GM18520 (cell line): ENCODE measurements around the gene MCCC1.
A peak's percentile ranks its signal among the peaks of the same experiment; 100 is the strongest.
"Not testable (repeated sequence)": the region's sequence is repeated elsewhere in the genome, so short reads cannot be mapped to it uniquely, and the experiment has no call there.

Experiments
- ATAC-seq: cut with Tn5 transposase; IDR thresholded peaks from one replicate; pipeline ENCODE4 v1.9.1; 2021; ENCODE audit not compliant: unreplicated experiment

MCCC1 gene

DNA sequence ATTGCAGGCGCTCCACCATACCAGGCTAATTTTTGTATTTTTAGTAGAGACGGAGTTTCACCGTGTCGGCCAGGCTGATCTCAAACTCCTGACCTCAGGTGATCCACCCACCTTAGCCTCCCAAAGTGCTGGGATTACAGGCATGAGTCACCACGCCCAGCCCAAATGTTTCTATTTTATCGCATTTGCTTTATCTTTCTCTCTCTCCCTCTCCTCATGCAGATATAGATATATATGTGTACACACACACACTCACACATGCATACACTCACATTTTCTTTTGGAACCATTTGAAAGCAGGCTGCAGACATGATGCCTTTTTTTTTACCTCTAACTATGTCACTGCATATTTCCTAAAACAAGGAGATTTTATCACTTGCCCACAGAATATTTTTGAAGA, 7.3 kb upstream of the MCCC1 start:
- ATAC-seq: no peak

DNA sequence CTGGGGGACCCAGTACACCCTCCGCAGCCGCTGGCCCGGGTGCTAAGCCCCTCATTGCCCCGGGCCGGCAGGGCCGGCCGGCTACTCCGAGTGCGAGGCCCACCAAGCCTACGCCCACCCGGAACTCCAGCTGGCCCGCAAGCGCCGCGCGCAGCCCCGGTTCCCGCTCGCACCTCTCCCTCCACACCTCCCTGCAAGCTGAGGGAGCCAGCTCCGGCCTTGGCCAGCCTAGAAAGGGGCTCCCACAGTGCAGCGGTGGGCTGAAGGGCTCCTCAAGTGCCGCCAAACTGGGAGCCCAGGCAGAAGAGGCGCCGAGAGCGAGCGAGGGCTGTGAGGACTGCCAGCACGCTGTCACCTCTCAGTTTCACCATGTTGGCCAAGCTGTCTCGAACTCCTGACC, 4.7 kb upstream of the MCCC1 start:
- ATAC-seq: not testable (repeated sequence)

DNA sequence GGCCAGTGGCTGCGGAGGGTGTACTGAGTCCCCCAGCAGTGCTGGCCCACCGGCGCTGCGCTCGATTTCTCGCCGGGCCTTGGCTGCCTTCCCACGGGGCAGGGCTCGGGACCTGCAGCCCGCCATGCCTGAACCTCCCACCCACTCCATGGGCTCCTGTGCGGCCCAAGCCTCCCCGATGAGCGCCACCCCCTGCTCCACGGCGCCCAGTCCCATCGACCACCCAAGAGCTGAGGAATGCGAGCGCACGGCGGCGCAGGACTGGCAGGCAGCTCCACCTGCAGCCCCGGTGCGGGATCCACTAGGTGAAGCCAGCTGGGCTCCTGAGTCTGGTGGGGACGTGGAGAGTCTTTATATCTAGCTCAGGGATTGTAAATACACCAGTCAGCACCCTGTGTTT, 1.7 kb upstream of the MCCC1 start:
- ATAC-seq: not testable (repeated sequence)

DNA sequence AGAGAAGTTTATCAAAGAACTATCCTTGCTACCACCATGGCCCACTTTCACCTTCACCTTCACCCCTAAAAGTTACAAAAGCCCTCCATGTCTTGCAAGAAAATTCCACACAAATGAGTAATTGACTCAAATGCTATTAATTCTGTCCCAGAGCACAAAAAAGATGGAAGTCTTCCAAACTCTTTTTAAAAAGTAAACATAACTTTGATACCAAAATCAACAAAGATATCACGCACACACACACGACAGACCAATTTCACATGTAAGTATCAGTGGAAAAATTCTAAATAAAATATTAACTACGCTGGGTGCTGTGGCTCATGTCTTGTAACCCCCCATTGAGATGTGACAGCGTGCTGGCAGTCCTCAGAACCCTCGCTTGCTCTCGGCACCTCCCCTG, 1.1 kb upstream of the MCCC1 start:
- no peak for ATAC-seq

DNA sequence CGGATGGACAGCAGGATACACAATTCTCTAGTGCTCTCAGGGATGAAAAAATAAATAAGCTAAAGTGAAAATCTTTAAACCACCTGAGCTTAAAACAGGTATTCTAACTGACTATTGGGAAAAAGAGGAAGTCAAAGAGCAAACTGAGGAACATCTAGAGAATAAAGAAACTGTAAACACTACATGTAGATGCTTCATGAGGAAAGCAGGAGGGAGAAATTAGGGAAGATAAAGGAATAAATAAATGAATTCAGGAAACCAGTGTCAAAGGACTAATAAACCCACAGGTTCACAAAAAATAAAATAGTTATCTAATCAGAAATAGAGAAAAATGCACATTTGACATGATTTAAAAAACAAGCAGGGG, 525 bp upstream of the MCCC1 start:
- no peak for ATAC-seq

DNA sequence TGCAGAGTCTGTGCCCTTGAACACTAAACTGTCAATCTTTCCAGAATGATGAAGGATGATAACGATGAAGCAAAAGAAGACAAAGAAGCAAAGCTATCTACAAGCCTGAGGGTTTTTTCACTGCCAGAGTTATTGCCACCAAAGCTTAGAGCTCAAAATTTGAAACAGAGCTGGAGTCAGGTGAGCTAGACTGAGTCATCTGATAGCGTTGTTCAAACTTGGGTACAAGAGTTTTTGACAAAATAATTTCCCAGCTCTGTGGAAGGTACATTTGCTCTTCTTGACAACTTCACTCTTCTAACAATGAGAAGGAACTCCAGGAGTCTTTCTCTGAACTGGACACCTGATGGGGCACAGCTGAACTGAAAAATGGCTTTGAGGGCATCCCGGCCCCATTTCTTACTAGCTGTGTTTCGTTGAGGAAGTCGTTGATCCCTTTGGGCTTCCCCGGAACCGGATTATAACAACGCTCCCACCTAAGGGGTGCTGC, 715 bp downstream of the MCCC1 start:
- ATAC-seq: peak; percentile 10

DNA sequence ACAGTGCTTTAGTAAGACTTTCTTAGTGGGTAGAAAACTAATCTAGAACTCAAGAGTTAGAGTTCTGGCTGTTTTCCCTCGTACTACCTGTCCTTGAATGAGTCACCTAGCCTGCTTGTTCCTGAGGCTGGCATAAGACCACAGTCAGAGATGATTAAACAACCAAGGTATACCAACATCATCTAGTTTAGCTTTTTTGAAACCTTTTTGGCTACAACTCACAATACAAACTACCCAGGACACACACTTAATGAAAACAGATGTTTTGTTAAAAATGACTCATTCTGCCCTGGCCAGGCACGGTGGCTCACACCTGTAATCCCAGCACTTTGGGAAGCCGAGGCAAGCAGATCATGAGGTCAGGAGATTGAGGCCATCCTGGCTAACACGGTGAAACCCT, 4.6 kb downstream of the MCCC1 start:
- no peak for ATAC-seq

DNA sequence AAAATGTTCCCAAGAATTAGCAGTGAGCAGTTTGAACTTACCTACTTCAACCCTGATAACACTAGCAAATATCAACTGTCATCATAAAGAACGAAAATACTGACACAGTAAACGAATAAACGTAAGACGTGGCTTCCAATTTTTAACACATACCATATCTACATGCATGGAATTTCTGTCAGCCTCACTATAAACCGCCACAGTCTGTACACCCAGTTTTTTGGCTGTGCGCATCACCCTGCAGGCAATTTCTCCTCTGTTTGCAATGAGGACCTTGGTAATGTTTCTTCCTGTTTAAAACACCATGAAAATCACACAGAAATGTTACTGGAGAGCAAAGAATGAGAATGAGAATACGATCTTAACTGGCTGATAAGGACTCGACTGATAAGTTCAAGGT, 7.0 kb downstream of the MCCC1 start:
- no peak for ATAC-seq

DNA sequence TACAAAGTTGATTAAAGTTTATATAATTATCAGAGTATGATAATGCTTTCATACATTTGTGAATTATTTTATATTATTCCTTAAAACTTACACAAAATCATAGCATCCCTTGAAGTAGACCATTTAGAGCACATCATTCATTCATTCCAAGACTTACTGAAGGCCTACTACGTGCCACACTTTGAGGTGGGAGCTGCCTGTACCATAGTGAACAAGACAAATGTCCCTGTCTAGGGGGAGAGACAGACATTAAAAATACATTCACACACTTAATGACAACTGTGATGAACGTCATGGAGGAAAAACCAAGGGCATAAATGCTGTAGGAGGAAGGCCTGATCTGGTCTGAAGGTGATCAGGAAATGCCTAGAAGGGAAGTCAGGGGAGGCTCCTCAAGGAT, 12.1 kb downstream of the MCCC1 start:
- no peak for ATAC-seq

DNA sequence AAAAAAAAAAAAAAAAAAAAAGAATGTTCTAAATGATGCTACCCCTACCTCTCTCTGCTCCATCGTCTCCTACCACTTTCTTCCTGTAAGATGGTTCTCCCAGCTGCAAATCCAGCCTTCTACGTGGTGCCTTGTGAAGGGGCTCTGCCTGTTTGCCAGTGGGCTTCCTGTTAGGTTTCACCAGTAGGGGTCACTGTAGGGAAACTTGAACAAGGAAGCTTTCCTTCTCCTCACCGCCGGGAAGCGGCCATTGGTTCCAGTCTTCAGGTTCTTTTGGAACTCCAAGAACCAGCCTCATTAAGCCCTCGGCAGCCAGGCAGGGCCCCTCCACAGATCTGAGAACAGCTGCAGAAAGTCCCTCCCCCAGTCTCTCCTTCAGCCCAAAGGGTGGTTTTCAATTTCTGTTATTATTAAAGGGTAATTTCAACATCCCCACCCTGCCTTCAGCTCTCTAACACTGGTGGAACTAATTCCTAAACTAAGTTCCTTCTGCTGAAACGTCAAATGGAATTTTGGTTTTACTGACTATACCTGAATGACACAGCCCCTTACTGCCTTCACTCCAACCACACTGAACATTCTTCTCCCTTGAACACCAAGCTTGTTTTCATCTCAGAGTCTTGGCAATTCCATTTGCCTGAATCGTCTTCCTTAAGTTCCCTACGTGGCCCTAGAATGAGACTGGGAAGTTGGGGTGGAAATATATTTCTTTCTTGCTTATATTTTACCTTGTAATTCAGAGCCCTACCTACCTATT, 13.5 kb downstream of the MCCC1 start:
- no peak for ATAC-seq

DNA sequence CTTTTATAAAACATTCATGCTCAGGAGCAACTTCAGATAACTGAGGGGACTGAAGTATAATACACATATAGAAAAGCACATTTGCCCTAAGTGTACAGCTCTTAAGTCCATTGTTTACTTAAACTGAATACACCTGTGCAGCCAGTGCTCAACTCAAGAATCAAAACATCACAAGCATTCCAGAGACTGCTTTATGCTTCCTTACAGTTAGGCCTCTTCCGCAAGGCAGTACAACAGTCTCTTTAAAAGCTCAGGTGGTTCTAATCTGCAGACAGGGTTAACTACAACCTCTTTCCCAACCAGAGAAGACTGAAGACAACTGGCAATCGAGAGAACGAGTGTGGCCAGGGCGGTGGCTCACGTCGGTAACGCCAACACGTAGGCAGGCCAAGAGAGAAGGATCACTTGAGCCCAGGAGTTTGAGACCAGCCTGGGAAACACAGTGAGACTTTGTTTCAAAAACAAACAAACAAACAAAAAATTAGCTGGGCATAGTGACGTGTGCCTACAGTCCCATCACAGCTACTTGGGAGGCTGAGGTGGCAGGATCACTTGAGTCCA, 16.9 kb downstream of the MCCC1 start:
- ATAC-seq: no peak

DNA sequence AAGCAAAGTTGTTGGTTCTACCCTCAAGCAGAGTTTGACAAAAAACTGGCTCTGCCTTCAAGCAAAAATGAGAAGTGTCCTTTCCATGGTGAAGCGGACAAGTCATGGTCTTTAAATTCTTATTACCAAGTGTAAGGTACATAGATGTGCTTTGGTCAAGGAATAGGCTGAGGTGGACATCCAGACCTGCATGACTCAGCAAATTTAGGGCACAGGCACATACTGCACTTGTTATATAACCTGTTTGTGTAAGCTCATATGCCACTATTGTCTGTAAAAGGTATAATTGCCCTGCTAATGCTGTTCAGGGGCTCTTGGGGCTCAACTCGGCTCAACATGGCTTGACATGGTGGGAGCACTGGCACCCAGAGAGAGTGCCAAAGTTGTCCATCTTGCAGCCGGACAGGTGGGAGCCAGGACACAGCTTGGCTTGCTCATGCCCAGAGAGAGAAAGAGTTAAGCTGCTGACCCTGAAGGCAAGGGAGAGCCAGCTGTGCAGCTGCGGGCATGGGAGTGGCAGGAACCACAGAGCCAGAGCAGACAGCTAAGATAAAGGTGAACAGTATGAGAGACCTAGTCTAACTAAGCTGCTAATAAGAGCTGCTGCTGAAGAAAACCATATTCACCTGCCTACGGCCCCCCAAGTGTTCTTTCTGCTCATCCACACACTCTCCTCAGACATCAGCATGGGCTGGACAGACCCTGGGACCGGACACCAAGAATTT, 17.7 kb downstream of the MCCC1 start:
- no peak for ATAC-seq

DNA sequence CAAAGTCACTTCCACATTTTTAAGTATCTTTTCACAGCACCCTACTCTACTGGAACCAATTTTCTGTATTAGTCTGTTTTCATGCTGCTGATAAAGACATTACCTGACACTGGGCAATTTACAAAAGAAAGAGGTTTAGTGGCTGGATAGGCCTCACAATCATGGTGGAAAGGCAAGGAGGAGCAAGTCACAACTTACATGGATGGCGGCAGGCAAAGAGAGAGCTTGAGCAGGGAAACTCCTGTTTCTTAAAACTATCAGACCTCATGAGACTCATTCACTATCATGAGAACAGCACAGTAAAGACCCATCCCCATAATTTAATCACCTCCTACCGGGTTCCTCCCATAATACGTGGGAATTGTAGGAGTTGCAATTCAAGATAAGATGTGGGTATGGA, 18.7 kb downstream of the MCCC1 start:
- ATAC-seq: no peak

DNA sequence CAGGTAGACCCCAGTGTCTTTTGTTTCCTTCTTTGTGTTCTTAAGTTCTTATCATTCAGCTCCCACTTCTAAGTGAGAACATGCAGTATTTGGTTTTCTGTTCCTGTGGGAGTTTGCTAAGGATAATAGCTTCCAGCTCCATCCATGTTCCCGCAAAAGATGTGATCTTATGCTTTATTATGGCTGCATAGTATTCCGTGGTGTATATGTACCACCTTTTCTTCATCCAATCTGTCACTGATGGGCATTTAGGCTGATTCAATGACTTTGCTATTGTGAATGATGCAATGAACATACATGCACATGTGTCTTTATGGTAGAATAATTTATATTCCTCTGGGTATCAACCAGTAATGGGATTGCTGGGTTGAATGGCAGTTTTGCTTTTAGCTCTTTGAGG, 24.4 kb downstream of the MCCC1 start:
- ATAC-seq: no peak

DNA sequence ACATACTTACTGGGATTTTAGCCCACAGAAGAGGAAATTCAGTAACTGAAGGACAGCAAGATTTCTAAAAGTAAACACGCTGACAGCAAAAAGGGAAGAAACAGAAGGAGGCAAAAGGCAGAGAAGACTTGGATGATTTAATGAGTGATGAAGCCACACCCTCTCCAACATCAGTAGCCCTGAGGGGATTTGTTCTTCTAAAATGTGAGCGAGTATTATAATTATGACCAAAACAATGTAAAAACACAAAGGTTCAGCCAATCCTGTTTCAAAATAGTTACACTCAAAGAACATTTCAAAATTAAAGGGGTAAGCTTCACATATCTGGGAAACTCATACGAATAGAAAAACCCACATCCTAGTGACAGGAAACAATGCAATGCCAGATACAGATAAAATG, 25.0 kb downstream of the MCCC1 start:
- no peak for ATAC-seq

DNA sequence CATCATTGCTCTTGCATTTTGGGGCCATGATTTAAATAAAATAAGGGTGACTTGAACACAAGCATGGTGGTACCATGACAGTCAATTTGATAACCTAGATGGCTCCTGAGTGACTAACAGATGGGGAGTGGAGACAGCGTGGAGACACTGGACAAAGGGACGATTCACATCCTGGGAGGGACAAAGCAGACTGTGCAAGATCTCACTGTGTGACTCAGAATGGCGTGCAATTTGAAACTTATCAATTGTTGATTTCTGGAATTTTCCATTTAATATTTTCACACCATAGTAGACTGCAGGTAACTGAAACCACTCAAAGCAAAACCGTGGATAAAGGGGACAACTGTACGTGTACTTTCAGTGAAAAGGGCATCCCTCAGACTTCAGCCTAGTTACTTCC, 25.5 kb downstream of the MCCC1 start:
- no peak for ATAC-seq

DNA sequence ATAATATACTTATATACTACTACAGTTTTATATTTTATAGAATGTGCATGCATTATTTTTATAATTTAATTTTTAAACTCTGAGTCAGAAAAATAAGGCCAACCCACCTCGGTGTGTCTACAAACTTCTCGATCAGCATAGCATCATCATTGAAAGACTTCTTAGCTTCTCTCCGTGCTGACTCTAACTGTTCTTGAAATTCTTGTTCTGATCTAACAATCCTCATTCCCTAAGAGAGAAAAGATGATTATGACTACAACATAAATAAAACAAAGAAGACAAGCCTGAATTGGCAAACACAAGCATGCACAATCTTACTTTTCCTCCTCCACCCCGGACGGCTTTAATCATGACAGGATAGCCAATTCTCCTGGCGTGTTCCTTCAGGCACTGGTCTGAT, 28.4 kb downstream of the MCCC1 start:
- no peak for ATAC-seq

DNA sequence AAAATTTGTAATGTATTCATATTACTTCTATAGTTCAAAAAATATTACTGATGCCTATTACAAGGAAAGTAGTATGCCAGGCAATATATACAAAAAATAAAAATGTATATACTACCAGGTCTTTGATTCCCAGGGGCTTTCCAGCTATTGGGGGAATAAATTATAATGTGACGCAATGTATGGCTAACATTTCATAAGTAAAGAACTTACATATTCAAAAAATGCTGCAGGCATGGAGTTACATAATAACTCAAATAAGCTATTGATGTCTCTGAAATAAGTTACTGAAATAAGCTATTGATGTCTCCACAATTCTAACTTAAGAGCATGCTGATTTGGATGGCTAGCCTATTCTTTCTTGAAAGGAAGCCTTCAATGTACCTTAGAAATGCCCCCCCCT, 30.2 kb downstream of the MCCC1 start:
- no peak for ATAC-seq

DNA sequence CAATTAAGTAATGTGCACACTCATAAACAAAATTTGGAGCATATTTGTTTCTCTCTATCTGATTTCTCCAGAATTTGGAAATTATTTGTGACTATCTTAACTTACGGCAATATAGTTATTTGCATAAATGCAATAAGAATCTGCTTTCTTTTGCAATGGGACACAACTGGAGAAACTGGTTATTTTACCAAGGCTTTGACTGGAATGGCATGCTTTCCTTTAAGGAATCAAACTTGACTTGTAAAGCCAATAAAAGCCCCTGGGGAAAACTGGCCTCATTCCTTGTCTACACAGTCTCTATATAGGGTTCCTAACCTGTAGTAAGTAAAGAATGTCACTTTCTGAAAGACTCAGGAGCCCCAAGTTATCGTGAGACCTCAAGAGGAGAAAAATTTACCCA, 32.4 kb downstream of the MCCC1 start:
- not testable (repeated sequence) for ATAC-seq

DNA sequence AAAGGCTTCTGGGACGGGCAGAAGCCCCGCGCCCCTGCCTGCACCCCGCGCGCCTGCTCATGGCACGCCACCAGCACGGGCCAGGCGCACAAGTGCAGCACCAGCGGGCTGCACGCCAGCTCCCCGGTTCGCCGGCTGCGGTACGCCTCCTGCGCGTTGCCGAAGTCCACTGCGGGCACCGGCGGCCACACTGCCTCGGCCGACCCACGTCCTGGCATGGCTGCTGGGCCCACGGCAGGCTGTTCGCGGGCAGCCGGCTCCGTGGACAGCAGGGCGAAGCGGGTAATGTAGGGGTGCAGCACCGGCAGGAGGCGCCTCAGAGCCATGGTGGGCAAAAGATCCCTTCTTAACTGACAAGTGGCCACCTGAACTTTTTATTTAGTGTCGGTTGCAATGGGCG, 34.8 kb downstream of the MCCC1 start:
- ATAC-seq: no peak

DNA sequence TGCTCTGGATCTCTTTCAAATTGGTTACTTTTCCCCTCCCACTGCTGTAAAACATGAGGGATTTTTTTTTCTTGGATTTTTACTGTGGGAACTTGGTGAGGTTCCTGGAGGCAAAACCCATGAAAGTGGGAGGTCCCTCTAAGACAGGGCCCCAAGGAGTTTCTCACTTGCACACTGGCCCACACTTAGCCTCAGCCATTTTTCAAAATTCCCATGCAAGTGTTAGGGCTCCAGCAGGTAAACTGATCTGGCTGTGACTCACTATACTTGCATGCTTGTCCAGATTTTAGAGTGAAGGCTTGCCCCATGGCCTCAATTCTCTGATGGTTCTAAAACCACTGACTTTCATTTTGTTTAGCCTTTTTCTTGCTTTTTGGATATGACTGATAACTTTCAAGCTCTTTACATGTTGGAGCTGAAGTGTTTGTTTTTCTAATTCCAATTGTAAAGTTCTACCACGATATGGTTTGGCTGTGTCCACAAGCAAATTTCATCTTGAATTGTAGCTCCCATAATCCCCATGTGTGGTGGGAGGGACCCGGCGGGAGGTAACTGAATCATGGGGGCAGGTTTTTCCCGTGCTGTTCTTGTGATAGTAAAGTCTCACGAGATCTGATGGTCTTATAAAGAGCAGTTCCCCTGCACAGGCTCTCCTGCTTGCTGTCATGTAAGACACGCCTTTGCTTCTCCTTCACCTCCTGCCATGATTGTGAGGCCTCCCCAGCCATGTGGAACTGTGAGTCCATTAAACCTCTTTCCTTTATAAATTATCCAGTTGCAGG, 37.7 kb downstream of the MCCC1 start:
- ATAC-seq: no peak

DNA sequence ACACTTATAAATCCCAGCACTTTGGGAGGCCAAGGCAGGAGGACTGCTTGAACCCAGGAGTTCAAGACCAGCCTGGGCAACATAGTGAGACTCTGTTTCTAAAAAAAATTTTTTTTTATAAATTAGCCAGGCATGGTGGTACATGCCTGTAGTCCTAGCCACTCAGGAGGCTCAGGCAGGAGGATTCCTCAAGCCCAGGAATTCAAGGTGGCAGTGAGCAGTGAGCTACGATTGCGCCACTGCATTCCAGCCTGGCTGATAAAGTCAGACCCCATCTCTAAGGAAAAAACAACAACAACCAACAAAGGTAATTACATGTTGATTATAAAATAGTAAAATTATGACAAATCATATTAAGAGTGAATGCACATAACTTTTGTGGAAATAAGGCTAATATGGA, 40.9 kb downstream of the MCCC1 start:
- no peak for ATAC-seq
